B cell (primary cell): ENCODE measurements around the gene MON2. TPM values are rescaled to one million over a fixed set of nuclear protein-coding genes. Genes with fewer than 3 reads are reported as not detected.

Experiments used
- ATAC-seq: fragments of 200-7000 bp; cut with Tn5 transposase; one replicate; pipeline ENCODE4 v1.10.0; 2021; ENCODE audit warnings: low read depth, mild to moderate bottlenecking, moderate number of reproducible peaks, moderate library complexity
- CTCF ChIA-PET: fragments of 350-600 bp; sonication (Branson Sonifier 250); formaldehyde crosslinking; loops from one replicate; lab custom pipeline; 2021; ENCODE audit warnings: antibody characterized with exemption, inconsistent platforms; lab: Charles Lee
- POLR2A ChIA-PET: fragments of 350-600 bp; sonication (Branson Sonifier 250); formaldehyde crosslinking; loops from one replicate; lab custom pipeline; 2021; ENCODE audit warnings: antibody characterized with exemption; lab: Charles Lee
- DNase-seq: peaks from one replicate; pipeline ENCODE4 v3.0.0; 2013
- H2AFZ ChIP-seq: 2 replicates; pipeline ENCODE4 v1.6.1; 2012; ENCODE audit warnings: mild to moderate bottlenecking, low read depth, low read length; ENCODE audit not compliant: insufficient read depth, poor library complexity, severe bottlenecking
- H3K27ac ChIP-seq, 2 donors: 1 replicate in 1 of 2; 2 replicates in 1 of 2; pipeline ENCODE4 v1.5.1; 2012 to 2013; ENCODE audit warnings: low read length in 2 of 2, mild to moderate bottlenecking in 2 of 2, moderate library complexity in 1 of 2
- H3K27me3 ChIP-seq, 4 experiments: fragments of 200-600 bp in 1 of 4; sonication (generic) in 1 of 4; replicated peaks in 1 of 4; 1 replicate in 2 of 4; 2 replicates in 2 of 4; pipeline versions ENCODE4 v1.6.1 to v1.7.0; 2013 to 2016; ENCODE audit warnings: low read length in 3 of 4, mild to moderate bottlenecking in 2 of 4, mixed read lengths in 1 of 4, moderate library complexity in 1 of 4; ENCODE audit not compliant: insufficient read depth in 4 of 4, control insufficient read depth in 3 of 4; ENCODE audit errors: control extremely low read depth in 1 of 4
- H3K36me3 ChIP-seq, 2 experiments: replicated peaks in 1 of 2; 1 replicate in 1 of 2; 2 replicates in 1 of 2; pipeline versions ENCODE4 v1.6.1 to v1.7.1; 2013; ENCODE audit warnings: low read length in 1 of 2; ENCODE audit not compliant: insufficient read depth in 2 of 2, control insufficient read depth in 1 of 2; ENCODE audit errors: control extremely low read depth in 1 of 2, extremely low read depth in 1 of 2
- H3K4me1 ChIP-seq, 2 donors: fragments of 200-600 bp in 1 of 2; sonication (generic) in 1 of 2; 1 replicate in 1 of 2; 2 replicates in 1 of 2; pipeline versions ENCODE4 v1.5.1 to v1.6.1; 2013 to 2017; ENCODE audit warnings: low read length in 2 of 2; ENCODE audit not compliant: control insufficient read depth in 2 of 2, insufficient read depth in 2 of 2
- H3K4me2 ChIP-seq: replicated peaks from 2 replicates; pipeline ENCODE3; 2012; ENCODE audit warnings: mild to moderate bottlenecking, low read depth, low read length; ENCODE audit not compliant: poor library complexity, severe bottlenecking
- H3K4me3 ChIP-seq, 5 experiments: fragments of 200-600 bp in 1 of 5; sonication (generic) in 1 of 5; 1 replicate in 3 of 5; 2 replicates in 2 of 5; pipeline versions ENCODE4 v1.5.1 to v1.7.0; 2011 to 2016; ENCODE audit warnings: low read length in 4 of 5, mild to moderate bottlenecking in 4 of 5, low read depth in 2 of 5, control low read depth in 1 of 5, moderate library complexity in 1 of 5; ENCODE audit not compliant: insufficient read depth in 1 of 5; ENCODE audit errors: control extremely low read depth in 1 of 5, extremely low read depth in 1 of 5
- H3K79me2 ChIP-seq: fragments of 200-600 bp; sonication (generic); one replicate; pipeline ENCODE4 v1.6.0; 2016; ENCODE audit warnings: low read length; ENCODE audit not compliant: control insufficient read depth, insufficient read depth
- H3K9ac ChIP-seq: fragments of 200-600 bp; sonication (generic); 2 replicates; pipeline ENCODE4 v1.6.1; 2017; ENCODE audit warnings: mild to moderate bottlenecking, low read length, moderate library complexity
- H3K9me3 ChIP-seq, 3 donors: one replicate each; pipeline versions ENCODE4 v1.6.1 to v1.7.1; 2013; ENCODE audit warnings: low read length in 2 of 3; ENCODE audit not compliant: control insufficient read depth in 2 of 3, insufficient read depth in 1 of 3; ENCODE audit errors: control extremely low read depth in 1 of 3
- H4K20me1 ChIP-seq: 2 replicates; pipeline ENCODE4 v1.6.0; 2012; ENCODE audit warnings: mild to moderate bottlenecking, low read length; ENCODE audit not compliant: insufficient read depth, control insufficient read depth, poor library complexity, severe bottlenecking
- H3K27ac Mint-ChIP-seq: one replicate; pipeline ENCODE4 v1.8.0; 2021; ENCODE audit warnings: mixed read lengths
- H3K27me3 Mint-ChIP-seq: one replicate; pipeline ENCODE4 v1.8.0; 2021; ENCODE audit warnings: mixed read lengths
- H3K4me1 Mint-ChIP-seq: one replicate; pipeline ENCODE4 v1.8.0; 2021; ENCODE audit warnings: mixed read lengths
- H3K4me3 Mint-ChIP-seq: one replicate; pipeline ENCODE4 v1.8.0; 2021; ENCODE audit warnings: mixed read lengths
- H3K9me3 Mint-ChIP-seq: one replicate; pipeline ENCODE4 v1.8.0; 2022; ENCODE audit warnings: mixed read lengths; ENCODE audit not compliant: insufficient read depth
- CTCF ChIP-seq: fragments of 200-600 bp; IDR thresholded peaks from one replicate; pipeline ENCODE4 v1.8.0; 2022; ENCODE audit warnings: antibody characterized with exemption, mild to moderate bottlenecking
- EZH2 ChIP-seq: IDR thresholded peaks from 2 replicates; pipeline ENCODE4 v1.6.1; 2012; ENCODE audit warnings: borderline replicate concordance, low read depth, mild to moderate bottlenecking, moderate library complexity, low read length; ENCODE audit not compliant: insufficient read depth, poor library complexity, severe bottlenecking
- WGBS: methylation state at CpG from one replicate; pipeline ENCODE4 v1.1.5; 2013; ENCODE audit warnings: missing lambda C conversion rate; ENCODE audit not compliant: insufficient coverage; 5-methylcytosine and 5-hydroxymethylcytosine counted together
- intact Hi-C: fragments of 100-400 bp; cut with micrococcal nuclease; formaldehyde crosslinking; loops from one replicate; pipeline ENCODE4 v1.10.0; 2022
- polyA plus RNA-seq: library from polyadenylated mRNA; depleted of rRNA; stranded (reverse); fragments of >200 nt; gene quantifications from 2 replicates; pipeline ENCODE4 v1.2.3, GENCODE V29; 2012
- total RNA-seq, 2 donors: library from RNA; stranded (reverse); fragments of 120-200 nt in 1 of 2; gene quantifications; 1 replicate in 1 of 2; 2 replicates in 1 of 2; pipeline versions ENCODE4 v1.2.3 to v1.2.4, GENCODE V29; 2013 to 2022

The MON2 gene
- total and polyA plus RNA-seq, 2 donors (not counting 1 experiment from before 2014, with no cell fraction given), result 18.9 to 104 TPM

GRCh38 chr12:62598846-62599245, 132.2 kb downstream of the MON2 start:
- Histone ChIP-seq H2AFZ (no peak overlapping the region), H4K20me1 (no peaks in the 10 kb centered on the region), H3K4me1 (peaks cover 4% of the 10 kb centered on the region in 2 donors), H3K9ac (no peak overlapping the region), H3K27me3 (no peaks in the 10 kb centered on the region), H3K4me3 (no peak overlapping the region), H3K79me2 (peaks cover 3% of the 10 kb centered on the region), H3K36me3 (no peaks in the 10 kb centered on the region), H3K27ac (no peak overlapping the region), H3K4me2 (no peak overlapping the region), H3K9me3 (no peaks in the 10 kb centered on the region)
- TF ChIP-seq EZH2, result no peak
- TF ChIP-seq CTCF, result no peak
- DNase-seq (no peak), ATAC-seq (no peak)
- CTCF ChIA-PET, result interaction anchor here (0.9 kb wide), 1 partner anchor 16 kb away, joined by 3 read pairs; no protein-coding TSS in a partner anchor
- no peak overlapping the region for H3K27ac Mint-ChIP-seq
- H3K9me3 Mint-ChIP-seq, result no peaks in the 10 kb centered on the region
- WGBS, result no CpG with 5 or more reads among the region's 3 CpGs
- POLR2A ChIA-PET, result no interaction called here
- peaks cover 15% of the 10 kb centered on the region for H3K4me1 Mint-ChIP-seq
- no peaks in the 10 kb centered on the region for H3K27me3 Mint-ChIP-seq
- no peak overlapping the region for H3K4me3 Mint-ChIP-seq
- intact Hi-C loops, result no loop called here

- no peaks in the 10 kb centered on the region for H3K27me3 ChIP-seq
- WGBS, result no CpG with 5 or more reads among the region's 5 CpGs
- Mint-ChIP-seq H3K9me3 (no peaks in the 10 kb centered on the region), H3K27ac (no peak overlapping the region), H3K27me3 (no peaks in the 10 kb centered on the region), H3K4me3 (no peak overlapping the region), H3K4me1 (peaks cover 25% of the 10 kb centered on the region)
- no peaks in the 10 kb centered on the region for H3K9me3 ChIP-seq
- intact Hi-C loops, result loop anchor here (5.0 to 10.0 kb wide), 3 partner anchors 1177 to 1852 kb away; partner anchors contain the start of genes RXYLT1, TBK1 and XPOT
- no peak overlapping the region for H3K4me3 ChIP-seq
- TF ChIP-seq EZH2 (no peak), CTCF (no peak)
- H3K4me1 ChIP-seq, result peaks cover 13 to 14% of the 10 kb centered on the region in 2 donors
- no peaks in the 10 kb centered on the region for H4K20me1 ChIP-seq
- ChIA-PET CTCF (interaction anchor here (1.0 kb wide), 1 partner anchor 200 kb away, joined by 3 read pairs; no protein-coding TSS in a partner anchor), POLR2A (interaction anchor here (1.0 kb wide), 1 partner anchor 340 kb away, joined by 3 read pairs; the partner anchor contains the start of gene USP15)
- ATAC-seq, result no peak
- DNase-seq, result no peak
- no peak overlapping the region for H3K4me2 ChIP-seq
- no peaks in the 10 kb centered on the region for H3K36me3 ChIP-seq
- H3K27ac ChIP-seq, result no peak overlapping the region
- H2AFZ ChIP-seq, result no peak overlapping the region
- peaks cover 14% of the 10 kb centered on the region for H3K79me2 ChIP-seq
- no peak overlapping the region for H3K9ac ChIP-seq
Measured at GRCh38 chr12:62599854-62600437, 133.3 kb downstream of the MON2 start.
